Hindlimb muscle (tissue), 1 donor: ENCODE measurements around the gene KIAA1671. TPM values are rescaled to one million over a fixed set of nuclear protein-coding genes. Genes with fewer than 3 reads are reported as not detected.

Experiments used
- DNase-seq: peaks from one replicate; pipeline ENCODE4 v3.0.0-alpha.2; 2013
- polyA plus RNA-seq: library from polyadenylated mRNA; unstranded; fragments of 120-200 nt; gene quantifications from one replicate; pipeline ENCODE4 v1.2.1, GENCODE V29; 2013; ENCODE audit not compliant: insufficient read length

Gene KIAA1671
- polyA plus RNA-seq, 1 donor: 43.3 TPM

GRCh38 chr22:25148149-25148691, 195.7 kb downstream of the KIAA1671 start:
- no peak for DNase-seq

- no peak for DNase-seq
Observed at GRCh38 chr22:25149014-25149413, 196.5 kb downstream of the KIAA1671 start.

GRCh38 chr22:25153961-25154666, 201.6 kb downstream of the KIAA1671 start:
- DNase-seq: no peak

- DNase-seq: no peak
Observed at GRCh38 chr22:25154667-25154999, 202.1 kb downstream of the KIAA1671 start.

- DNase-seq: no peak
Observed at GRCh38 chr22:25156736-25157135, 204.2 kb downstream of the KIAA1671 start.

GRCh38 chr22:25159028-25159427, 206.5 kb downstream of the KIAA1671 start:
- peak; percentile 13 for DNase-seq

GRCh38 chr22:25160120-25160996, 207.8 kb downstream of the KIAA1671 start:
- no peak for DNase-seq

GRCh38 chr22:25161017-25161915, 208.8 kb downstream of the KIAA1671 start:
- DNase-seq: no peak

- no peak for DNase-seq
Observed at GRCh38 chr22:25161916-25162530, 209.5 kb downstream of the KIAA1671 start.

- DNase-seq: no peak
Observed at GRCh38 chr22:25162561-25162960, 210.0 kb downstream of the KIAA1671 start.

GRCh38 chr22:25165785-25166184, 213.3 kb downstream of the KIAA1671 start:
- no peak for DNase-seq

GRCh38 chr22:25166266-25167040, 213.9 kb downstream of the KIAA1671 start:
- no peak for DNase-seq

GRCh38 chr22:25167082-25167481, 214.6 kb downstream of the KIAA1671 start:
- no peak for DNase-seq

GRCh38 chr22:25167834-25168601, 215.5 kb downstream of the KIAA1671 start:
- DNase-seq: no peak

GRCh38 chr22:25169278-25170031, 216.9 kb downstream of the KIAA1671 start:
- no peak for DNase-seq

GRCh38 chr22:25170426-25170980, 218.0 kb downstream of the KIAA1671 start:
- no peak for DNase-seq

GRCh38 chr22:25172153-25172552, 219.6 kb downstream of the KIAA1671 start:
- no peak for DNase-seq

- DNase-seq: no peak
Observed at GRCh38 chr22:25174156-25174887, 221.8 kb downstream of the KIAA1671 start.
